Left kidney (tissue), 2 donors: ENCODE results near the gene SV2C. TPM values are rescaled to one million over a fixed set of nuclear protein-coding genes. Genes with fewer than 3 reads are reported as not detected.
"Not testable (repeated sequence)": the region's sequence is repeated elsewhere in the genome, so short reads cannot be mapped to it uniquely, and the experiment has no call there.

ENCODE experiments used
- DNase-seq: peaks from one replicate; pipeline ENCODE4 v3.0.0-alpha.2; 2013
- polyA plus RNA-seq: library from polyadenylated mRNA; unstranded; fragments of 120-200 nt; gene quantifications from one replicate; pipeline ENCODE4 v1.2.1, GENCODE V29; 2013; ENCODE audit not compliant: insufficient read length

SV2C gene
- polyA plus RNA-seq, 1 donor: 0.08 TPM

DNA sequence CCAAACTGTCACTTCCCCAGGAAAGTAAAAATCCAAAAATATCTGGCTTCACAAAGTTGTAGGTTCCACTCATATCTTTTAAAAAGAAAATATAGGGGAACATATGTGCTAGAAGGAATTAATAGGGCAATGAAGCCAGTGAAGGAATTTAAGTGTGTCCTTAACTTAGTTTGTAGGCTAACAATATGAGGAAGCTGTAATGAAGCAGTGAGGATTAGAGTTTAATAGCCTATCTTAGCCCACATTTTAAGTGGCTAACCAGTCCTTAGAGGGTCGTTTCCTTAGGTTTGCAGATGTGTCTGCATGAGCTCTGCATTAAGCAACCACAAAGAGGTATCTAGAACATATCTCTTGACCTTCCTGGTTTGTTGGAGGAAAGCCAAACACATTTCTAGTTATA, 218.7 kb downstream of the SV2C start:
- DNase-seq: not testable (repeated sequence)

DNA sequence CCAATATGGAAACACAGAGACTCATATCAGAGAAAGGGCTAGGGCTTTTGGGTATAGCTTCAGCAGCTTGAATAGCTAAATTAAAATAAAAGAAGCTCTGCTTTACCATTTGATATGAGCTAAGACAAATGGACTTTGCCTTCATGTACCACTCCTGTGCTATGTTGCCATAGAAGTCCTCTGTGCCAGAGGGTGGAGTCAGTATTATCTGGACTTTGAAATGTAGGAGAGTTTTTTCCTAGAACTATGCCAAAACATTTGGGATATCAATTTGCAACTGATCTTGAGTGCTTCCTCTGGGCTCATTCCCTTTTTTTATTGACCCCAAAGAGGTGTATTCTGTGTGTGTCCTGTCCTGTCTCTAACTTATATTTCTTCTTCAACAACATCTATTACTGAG, 219.5 kb downstream of the SV2C start:
- not testable (repeated sequence) for DNase-seq

DNA sequence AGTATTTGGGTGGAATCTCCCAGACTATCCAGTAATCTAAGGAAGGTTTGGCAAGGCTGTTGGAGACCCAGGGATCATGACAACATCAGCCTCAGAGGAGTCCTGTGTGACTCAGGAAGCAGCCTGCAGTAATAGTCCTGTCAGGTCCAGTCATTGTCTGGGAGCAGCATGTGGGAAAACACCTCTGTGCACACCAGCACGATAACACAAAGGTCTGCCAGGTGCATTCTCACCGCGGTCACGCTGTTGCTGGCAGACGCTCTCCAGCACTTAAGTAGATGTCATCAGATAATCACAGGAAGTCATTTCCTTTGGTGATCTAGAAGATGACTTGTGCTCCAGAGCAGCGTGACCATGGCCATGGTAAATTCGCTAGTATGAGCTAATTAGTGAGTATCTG, 220.7 kb downstream of the SV2C start:
- DNase-seq: no peak

DNA sequence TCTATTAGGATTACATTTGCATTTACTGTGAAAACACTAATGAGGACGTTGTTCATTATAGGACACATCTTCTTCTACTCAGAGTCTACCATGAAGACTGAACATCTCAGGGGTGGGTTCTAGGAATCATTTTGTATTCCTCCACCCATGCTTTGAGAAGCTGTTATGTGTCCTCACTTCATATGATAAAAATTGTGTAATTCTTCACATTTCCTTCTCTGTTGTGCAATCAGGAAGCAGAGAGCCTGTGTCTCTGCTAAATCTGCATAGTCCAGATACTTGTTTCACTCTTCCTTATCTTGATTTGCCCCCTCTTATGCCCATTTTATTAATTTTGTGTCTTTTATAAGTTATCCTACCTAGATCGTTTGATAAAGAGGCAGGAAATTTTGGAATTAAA, 222.1 kb downstream of the SV2C start:
- DNase-seq: no peak

DNA sequence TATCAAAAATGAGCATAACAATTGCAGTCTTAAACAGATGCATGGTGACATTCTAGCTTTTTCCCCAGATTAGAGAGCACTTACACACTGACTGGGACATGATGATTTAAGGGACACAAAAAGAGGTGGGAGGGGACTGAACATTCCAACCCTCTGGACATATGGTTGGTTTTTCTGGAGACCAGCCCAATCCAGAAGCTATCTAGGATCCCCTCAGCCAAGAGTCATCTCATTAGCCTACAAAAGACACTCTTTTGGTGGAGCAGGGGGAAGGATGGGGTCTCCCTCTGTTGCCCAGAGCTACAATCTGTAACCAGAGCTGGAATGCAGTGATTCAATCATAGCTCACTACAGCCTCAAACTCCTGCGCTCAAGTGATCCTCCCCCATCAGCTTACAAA, 222.6 kb downstream of the SV2C start:
- no peak for DNase-seq

DNA sequence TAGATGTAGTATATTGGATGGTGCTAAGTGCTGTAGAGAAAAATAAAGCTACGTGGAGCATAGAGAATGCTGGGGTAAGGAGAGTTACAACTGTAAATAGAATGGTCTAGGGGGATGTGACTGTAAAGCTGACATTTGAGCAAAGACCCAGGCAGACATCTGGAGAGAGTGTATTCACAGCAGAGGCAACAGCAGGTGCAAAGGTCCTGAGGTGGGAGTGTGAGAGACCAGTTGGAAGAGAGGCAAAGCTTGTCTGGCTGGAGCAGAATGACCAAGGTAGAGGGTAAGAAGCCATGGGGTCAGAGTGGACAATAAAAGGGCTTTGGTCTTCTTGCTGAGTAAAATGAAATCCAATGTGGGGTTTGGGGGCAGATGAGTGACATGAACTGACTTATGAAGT, 227.0 kb downstream of the SV2C start:
- no peak for DNase-seq

DNA sequence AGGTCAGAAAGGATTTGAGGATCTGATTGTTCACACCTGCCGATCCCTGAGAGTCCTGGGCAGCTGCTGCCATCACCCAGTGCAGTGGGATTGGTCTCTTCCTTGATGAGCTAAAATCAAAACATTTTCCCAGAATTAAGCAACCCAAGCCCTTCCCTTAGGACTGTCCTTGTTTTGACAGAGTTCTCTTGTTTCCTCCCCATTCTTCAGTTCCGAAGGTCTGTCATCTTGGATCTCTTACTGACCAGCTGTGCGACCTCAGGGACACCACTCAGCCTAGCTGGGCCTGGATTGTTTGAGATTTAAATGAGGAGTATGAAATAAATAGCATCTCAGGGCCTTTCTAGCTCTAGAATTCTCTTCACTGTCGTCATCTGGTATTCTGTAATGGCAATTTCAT, 229.6 kb downstream of the SV2C start:
- no peak for DNase-seq

- no peak for DNase-seq
Observed at GRCh38 chr5:76314643-76315042, 231.5 kb downstream of the SV2C start.

GRCh38 chr5:76319673-76320072, 236.5 kb downstream of the SV2C start:
- DNase-seq: no peak

GRCh38 chr5:76323494-76323893, 240.3 kb downstream of the SV2C start:
- not testable (repeated sequence) for DNase-seq

- DNase-seq: no peak
Observed at GRCh38 chr5:76325326-76325725, 242.1 kb downstream of the SV2C start.

DNA sequence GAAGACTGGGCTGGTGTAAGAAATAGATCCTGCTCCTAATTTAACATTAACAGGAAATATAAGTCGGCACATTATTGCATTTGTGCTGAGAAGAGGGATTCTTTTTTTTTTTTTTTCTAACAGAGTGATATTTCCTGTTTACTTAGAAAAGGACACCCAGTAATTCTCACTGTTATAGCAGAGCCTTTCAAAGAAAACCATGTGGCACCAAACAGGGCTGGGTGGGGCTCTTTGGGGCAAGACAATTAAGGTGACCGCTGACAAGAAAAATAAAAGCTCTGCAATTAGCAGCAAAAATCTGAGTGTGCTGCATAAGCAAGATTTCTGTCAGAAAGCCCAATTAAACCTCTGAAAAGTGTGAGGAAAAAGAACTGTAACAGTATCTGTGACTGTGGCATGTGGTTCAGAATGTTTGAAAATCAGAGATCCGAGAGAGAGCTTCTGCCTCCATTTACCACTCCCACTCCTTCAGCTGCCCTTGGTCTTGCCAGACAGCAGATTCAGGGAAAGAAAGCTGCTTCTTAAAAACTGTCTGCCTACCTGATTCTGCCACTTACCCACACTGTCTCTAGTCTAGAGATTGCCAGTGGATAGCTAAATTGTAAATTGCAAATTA, 242.8 kb downstream of the SV2C start:
- DNase-seq: no peak

GRCh38 chr5:76326577-76327302, 243.6 kb downstream of the SV2C start:
- peak; percentile 29 for DNase-seq

DNA sequence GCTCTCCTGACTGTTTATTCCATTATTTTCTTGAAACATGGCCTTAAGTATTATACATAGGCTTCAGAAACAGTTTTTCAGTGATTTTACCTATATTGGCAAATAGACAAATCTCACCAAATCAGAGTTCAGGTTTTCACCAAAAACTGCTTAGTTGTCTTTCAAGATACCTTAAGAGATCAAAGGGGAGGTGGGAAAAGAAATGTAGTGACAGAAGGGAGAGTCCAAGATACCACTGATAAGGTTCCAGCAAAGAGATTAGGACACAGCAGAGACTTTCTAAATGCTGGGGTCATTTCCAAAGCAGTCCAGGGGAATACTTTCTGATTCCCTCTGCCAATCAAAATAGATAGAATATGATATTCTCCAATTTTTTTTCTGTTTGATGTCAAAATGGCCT, 246.2 kb downstream of the SV2C start:
- DNase-seq: no peak

GRCh38 chr5:76331126-76331525, 247.9 kb downstream of the SV2C start:
- no peak for DNase-seq

DNA sequence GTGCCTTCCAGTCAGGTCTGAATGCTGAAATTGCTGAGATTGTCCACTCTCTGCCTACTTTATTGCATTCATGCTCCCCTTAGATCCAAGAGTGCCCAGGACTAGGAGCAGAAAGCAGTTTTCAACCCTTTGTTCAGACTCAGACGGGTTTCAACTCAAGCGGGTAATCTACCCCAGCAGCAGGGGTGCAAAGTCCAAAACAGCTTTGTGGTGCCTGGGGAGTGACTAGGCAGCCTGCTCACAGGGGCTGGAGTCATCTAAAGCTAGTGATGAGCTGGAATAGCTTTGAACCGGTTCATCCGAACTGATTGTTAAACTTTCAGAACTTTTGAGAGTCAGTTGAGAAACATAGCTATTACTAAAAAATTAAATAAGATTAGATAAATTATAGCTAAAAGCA, 248.9 kb downstream of the SV2C start:
- no peak for DNase-seq

GRCh38 chr5:76332611-76333205, 249.5 kb downstream of the SV2C start:
- no peak for DNase-seq

DNA sequence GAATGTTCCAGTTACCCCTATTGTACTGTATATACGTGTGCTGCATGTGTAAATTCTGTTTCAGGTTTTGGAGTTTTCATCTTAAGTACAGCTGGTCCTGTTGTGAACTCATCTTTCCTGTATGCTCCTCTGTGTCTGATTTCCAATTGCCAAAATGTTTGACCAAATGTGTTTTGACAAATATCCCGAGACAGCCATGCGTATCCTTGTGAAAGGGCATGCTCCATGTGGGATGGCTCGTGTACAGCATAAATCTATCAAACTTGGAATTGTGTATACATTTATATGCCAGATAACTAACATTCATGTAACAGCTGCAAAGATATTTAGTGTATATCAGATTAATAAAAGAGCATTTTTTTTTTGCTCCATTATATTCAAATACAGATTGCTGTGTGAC, 250.4 kb downstream of the SV2C start:
- no peak for DNase-seq

DNA sequence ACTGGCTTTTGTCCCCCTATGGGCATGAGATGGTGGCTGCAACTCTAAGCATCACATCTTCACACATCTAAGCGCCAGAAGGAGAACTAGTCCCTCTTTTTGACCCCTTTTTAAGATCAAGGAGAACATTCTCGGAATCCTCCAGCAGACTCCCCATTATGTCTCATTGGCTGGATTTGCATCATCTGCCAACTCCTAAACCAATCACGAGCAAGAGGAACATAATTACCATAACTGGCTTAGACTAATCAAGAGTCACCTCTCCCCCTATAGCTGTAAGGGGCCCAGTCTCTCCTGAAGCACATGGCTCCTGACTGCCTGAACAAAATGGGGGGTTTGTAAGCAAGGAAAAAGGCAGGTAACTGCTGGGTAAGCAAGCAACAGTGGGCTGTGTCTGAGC, 251.4 kb downstream of the SV2C start:
- no peak for DNase-seq

- DNase-seq: not testable (repeated sequence)
Observed at GRCh38 chr5:76335451-76335850, 252.3 kb downstream of the SV2C start.

GRCh38 chr5:76336253-76336809, 253.1 kb downstream of the SV2C start:
- not testable (repeated sequence) for DNase-seq

GRCh38 chr5:76337953-76338451, 254.8 kb downstream of the SV2C start:
- peak; percentile 61 for DNase-seq

GRCh38 chr5:76339919-76340318, 256.7 kb downstream of the SV2C start:
- no peak for DNase-seq
